GM18951 (cell line): ENCODE data around the gene SELPLG.

Experiments
- POLR2A ChIP-seq: IDR thresholded peaks from 4 replicates; pipeline ENCODE4 v1.6.1; 2011; ENCODE audit warnings: mild to moderate bottlenecking; ENCODE audit not compliant: insufficient read length, insufficient read depth; ENCODE audit errors: extremely low read depth
- in situ Hi-C: fragments of 300-500 bp; cut with MboI; formaldehyde crosslinking; loops from one replicate; pipeline ENCODE4 v1.12.0; 2022; ENCODE audit warnings: low sequenced_read_pairs, mixed read lengths, inconsistent platforms; ENCODE audit not compliant: unreplicated experiment

The SELPLG gene

GRCh38 chr12:108614639-108615038, 19.1 kb downstream of the SELPLG start:
- TF ChIP-seq POLR2A = no peak
- in situ Hi-C loops = loop anchor here (5.0 kb wide), 1 partner anchor 47 kb away; no protein-coding TSS in a partner anchor

DNA sequence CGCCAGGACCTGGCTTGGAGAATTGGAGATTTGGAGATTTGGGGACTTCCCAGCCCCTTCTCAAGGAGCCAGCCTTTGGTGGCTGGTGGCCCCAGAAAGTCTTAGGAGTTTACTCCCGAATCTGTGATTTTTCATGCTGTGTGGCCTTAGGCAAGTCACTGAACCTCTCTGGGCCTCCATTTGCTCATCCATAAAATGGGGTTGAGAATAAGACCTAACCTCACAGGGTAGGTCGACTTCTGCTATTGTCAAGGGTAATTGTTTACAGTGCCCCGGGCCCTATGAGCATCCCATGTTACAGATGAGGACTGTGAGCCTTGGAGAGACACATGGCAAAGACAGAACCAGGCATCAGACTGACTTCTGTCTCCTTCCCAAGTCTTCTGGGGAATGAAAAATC, 19.7 kb downstream of the SELPLG start:
- TF ChIP-seq POLR2A = no peak
- in situ Hi-C loops = no loop called here

DNA sequence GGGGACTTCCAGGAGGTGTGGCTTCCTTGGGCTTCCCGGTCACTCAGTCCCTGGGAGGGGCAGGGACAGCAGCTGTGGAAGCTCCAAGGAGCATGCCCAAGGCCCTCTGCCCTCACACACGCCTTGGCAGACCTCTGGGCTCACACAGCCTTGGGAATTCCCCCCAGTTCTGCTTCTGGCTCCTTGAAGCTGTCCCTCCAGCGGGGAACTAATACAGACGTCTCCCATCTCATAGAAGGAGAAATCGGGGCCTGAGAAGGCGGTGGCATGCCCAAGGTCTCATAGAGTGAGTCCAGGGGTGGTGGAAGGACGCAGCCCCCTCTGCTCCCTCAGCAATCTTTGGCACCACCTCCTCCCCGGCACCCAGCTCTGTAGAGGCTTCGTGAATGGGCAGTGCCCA, 20.1 kb downstream of the SELPLG start:
- in situ Hi-C loops = no loop called here
- no peak for TF ChIP-seq POLR2A

GRCh38 chr12:108612788-108613282, 20.9 kb downstream of the SELPLG start:
- in situ Hi-C loops = no loop called here
- no peak for TF ChIP-seq POLR2A

- no peak for TF ChIP-seq POLR2A
- in situ Hi-C loops = no loop called here
Measured at GRCh38 chr12:108611884-108612415, 21.7 kb downstream of the SELPLG start.

DNA sequence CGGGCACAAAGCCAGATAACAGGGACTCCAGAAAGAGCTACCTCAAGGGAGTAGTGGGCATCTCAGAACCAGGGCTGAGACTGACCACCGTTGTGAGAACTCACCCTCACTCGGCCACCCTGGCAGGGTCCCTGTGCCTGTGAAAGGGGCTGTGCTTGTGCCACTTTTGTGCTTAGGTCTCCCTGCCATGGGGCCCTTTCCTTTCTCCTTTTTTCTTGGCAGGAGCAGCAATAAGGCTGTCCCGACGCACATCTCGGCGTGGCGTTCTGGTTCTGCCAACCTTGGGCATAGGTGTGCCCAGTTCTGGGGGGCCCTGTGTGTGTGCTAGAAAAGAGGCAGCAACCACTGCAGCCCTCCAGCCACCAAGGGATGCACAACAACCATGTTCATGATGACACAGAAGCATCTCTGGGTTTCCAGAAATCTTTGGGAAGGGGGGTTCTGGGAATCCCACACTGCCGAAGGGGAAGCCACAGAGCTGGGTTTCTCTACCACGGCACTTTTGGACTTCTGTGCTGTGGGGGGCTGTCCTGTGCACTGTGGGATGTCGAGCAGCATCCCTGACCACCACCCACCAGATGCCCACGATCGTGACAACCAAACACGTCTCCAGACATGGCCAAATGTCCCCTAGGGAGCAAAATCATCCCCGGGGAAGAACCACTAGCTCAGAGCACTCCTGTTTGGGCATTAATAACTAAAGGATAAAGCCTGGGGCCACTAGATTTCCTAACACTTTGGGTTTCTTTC, 22.7 kb downstream of the SELPLG start:
- no peak for TF ChIP-seq POLR2A
- in situ Hi-C loops = no loop called here

DNA sequence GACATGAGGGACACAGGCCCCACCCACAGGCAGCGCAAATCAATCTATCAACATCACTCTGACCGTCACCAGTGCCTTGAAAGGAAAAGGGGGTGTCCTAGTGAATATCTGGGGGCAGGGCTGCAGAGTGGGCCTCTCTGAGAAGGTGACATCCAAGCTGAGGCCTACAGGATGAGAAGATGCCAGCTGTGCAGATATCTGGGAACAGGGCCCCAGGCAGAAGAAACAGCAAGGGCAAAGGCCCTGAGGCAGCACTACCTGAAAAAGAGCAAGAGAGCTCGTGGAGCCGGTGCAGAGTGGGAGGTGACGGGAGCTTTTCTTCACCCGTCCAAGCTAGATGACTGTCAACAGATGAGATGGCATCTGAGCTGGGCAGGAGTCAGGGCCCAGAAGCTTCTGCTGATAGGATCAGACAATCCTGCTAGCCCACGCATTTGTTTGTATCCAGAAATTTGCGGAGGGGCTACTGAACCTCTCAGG, 23.3 kb downstream of the SELPLG start:
- in situ Hi-C loops = no loop called here

GRCh38 chr12:108609537-108610335, 24.0 kb downstream of the SELPLG start:
- no peak for TF ChIP-seq POLR2A
- in situ Hi-C loops = no loop called here

More for the DNA sequence above, 23.3 kb downstream of the SELPLG start:
- no peak for TF ChIP-seq POLR2A

GRCh38 chr12:108608616-108609015, 25.1 kb downstream of the SELPLG start:
- TF ChIP-seq POLR2A = no peak
- in situ Hi-C loops = no loop called here

GRCh38 chr12:108607981-108608600, 25.6 kb downstream of the SELPLG start:
- TF ChIP-seq POLR2A = no peak
- in situ Hi-C loops = no loop called here

DNA sequence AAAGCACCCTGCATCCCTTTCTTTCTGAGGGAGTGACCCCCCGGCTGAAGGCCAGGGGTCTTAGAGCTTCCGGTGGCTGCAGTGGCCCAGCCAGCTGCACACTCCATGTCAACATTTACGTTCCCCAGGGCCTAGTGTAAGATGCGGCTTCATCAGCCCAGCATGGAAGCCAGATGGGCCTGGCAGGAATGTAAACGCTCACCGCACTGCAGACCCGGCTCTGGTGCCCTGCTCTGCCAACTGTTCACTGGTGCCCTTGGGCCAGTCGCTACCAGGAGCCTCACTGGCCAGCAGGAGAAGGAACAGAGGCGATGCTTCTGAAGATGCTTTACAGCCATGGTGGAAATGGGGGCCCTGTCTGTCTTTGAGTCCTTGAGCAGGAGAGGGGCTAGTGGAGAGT, 27.2 kb downstream of the SELPLG start:
- no peak for TF ChIP-seq POLR2A
- in situ Hi-C loops = no loop called here

GRCh38 chr12:108605690-108606406, 27.8 kb downstream of the SELPLG start:
- TF ChIP-seq POLR2A = no peak
- in situ Hi-C loops = no loop called here
